ENCODE data around the gene MPHOSPH10. TPM values are rescaled to one million over a fixed set of nuclear protein-coding genes. Genes with fewer than 3 reads are reported as not detected.

The MPHOSPH10 gene
- total and polyA plus RNA-seq, 2 donors (not counting 3 experiments of a cell fraction or from before 2014, with no cell fraction given) = 4.4 to 38.8 TPM

GRCh38 chr2:71153585-71154224 lies 23.3 kb downstream of the MPHOSPH10 start:
- Histone ChIP-seq H3K27me3 (ENCODE audit: control insufficient read depth in 2 of 2, insufficient read depth in 2 of 2, low read length in 2 of 2) (peaks cover 0 to 7% of the 10 kb centered on the region in 2 experiments), H3K9me1 (replicated peaks; ENCODE audit: control insufficient read depth, extremely low read depth, insufficient read depth, low read length) (no peaks in the 10 kb centered on the region), H4K20me1 (replicated peaks; ENCODE audit: control insufficient read depth, extremely low read depth, insufficient read depth, low read length) (no peaks in the 10 kb centered on the region), H3K27ac (ENCODE audit: insufficient read depth, low read depth, low read length) (no peak overlapping the region), H3K9me3 (replicated peaks; ENCODE audit: control insufficient read depth, insufficient read depth, low read length) (no peaks in the 10 kb centered on the region), H3K4me2 (ENCODE audit: insufficient read depth, low read length) (no peak overlapping the region), H3K4me1 (ENCODE audit: control insufficient read depth, extremely low read depth, insufficient read depth, low read length) (no peaks in the 10 kb centered on the region), H3K79me2 (ENCODE audit: control insufficient read depth, insufficient read depth, low read length) (no peaks in the 10 kb centered on the region), H3K36me3 (ENCODE audit: control insufficient read depth in 2 of 2, extremely low read depth in 1 of 2, insufficient read depth in 2 of 2, low read length in 2 of 2) (peaks cover 4 to 7% of the 10 kb centered on the region in 2 experiments), H3K4me3 (replicated peaks in 1 of 3; ENCODE audit: insufficient read depth in 1 of 3, low read depth in 1 of 3, low read length in 3 of 3) (no peak overlapping the region), H2AFZ (ENCODE audit: low read depth, low read length) (no peak overlapping the region), H3K9ac (replicated peaks; ENCODE audit: extremely low read depth, insufficient read depth, low read length) (no peak overlapping the region)
- no TSS peak for BruUV-seq (replicated peaks)
- ChIA-PET POLR2A (no interaction called here), CTCF (interaction anchor here (1.6 kb wide), 1 partner anchor 169 kb away, joined by 3 read pairs; no protein-coding TSS in a partner anchor)
- intact Hi-C loops (cut with micrococcal nuclease) = no loop called here
- DNase-seq (ENCODE audit: low read depth, low spot score) = no peak
- FAIRE-seq = no peak
- TF ChIP-seq JUN (IDR thresholded peaks at IDR 0.05; ENCODE audit: borderline replicate concordance, insufficient read depth, insufficient read length, low read depth) (no peak), FOS (IDR thresholded peaks at IDR 0.05; ENCODE audit: borderline replicate concordance, insufficient read depth, low read length) (no peak), MYC (IDR thresholded peaks at IDR 0.05; ENCODE audit: low read depth, low read length) (no peak), CTCF (IDR thresholded peaks at IDR 0.05; ENCODE audit: extremely low read depth in 1 of 2, insufficient read depth in 1 of 2, low read depth in 1 of 2, low read length in 2 of 2) (no peak), POLR2A (IDR thresholded peaks at IDR 0.05; ENCODE audit: low read depth, low read length) (no peak), GATA2 (IDR thresholded peaks at IDR 0.05; ENCODE audit: insufficient read depth, insufficient read length, low read depth, low read length) (no peak), POLR2AphosphoS5 (IDR thresholded peaks at IDR 0.05; ENCODE audit: insufficient read depth, low read depth, low read length) (no peak), EZH2 (IDR thresholded peaks at IDR 0.05; ENCODE audit: borderline replicate concordance, low read depth, low read length, severe bottlenecking) (no peak), MAX (IDR thresholded peaks at IDR 0.05; ENCODE audit: insufficient read depth, insufficient read length) (no peak)
- dilution Hi-C loops (cut with MboI; ENCODE audit: extremely low pct_ligation_motif_present, low sequenced_read_pairs) = no loop called here

All from endothelial cell of umbilical vein (primary cell).